Non-pigmented ciliary epithelial cell (primary cell): ENCODE results near the gene PDZRN4.
"Not testable (repeated sequence)": the region's sequence is repeated elsewhere in the genome, so short reads cannot be mapped to it uniquely, and the experiment has no call there.

Experiments used
- DNase-seq: peaks from one replicate; pipeline ENCODE4 v3.0.0-alpha.2; 2010; ENCODE audit warnings: low read depth

PDZRN4 gene

GRCh38 chr12:41217727-41218126 lies 29.6 kb downstream of the PDZRN4 start:
- DNase-seq: no peak

GRCh38 chr12:41220931-41221330 lies 32.8 kb downstream of the PDZRN4 start:
- no peak for DNase-seq

- DNase-seq: no peak
Observed at GRCh38 chr12:41221491-41221890, 33.4 kb downstream of the PDZRN4 start.

- DNase-seq: no peak
Observed at GRCh38 chr12:41223600-41223999, 35.5 kb downstream of the PDZRN4 start.

- no peak for DNase-seq
Observed at GRCh38 chr12:41224066-41224465, 35.9 kb downstream of the PDZRN4 start.

GRCh38 chr12:41225179-41225578 lies 37.1 kb downstream of the PDZRN4 start:
- DNase-seq: no peak

GRCh38 chr12:41228066-41228820 lies 40.1 kb downstream of the PDZRN4 start:
- DNase-seq: no peak

GRCh38 chr12:41230756-41231155 lies 42.6 kb downstream of the PDZRN4 start:
- DNase-seq: no peak

- DNase-seq: no peak
Observed at GRCh38 chr12:41234692-41235091, 46.6 kb downstream of the PDZRN4 start.

GRCh38 chr12:41242603-41243002 lies 54.5 kb downstream of the PDZRN4 start:
- DNase-seq: no peak

- no peak for DNase-seq
Observed at GRCh38 chr12:41248391-41248790, 60.3 kb downstream of the PDZRN4 start.

- no peak for DNase-seq
Observed at GRCh38 chr12:41250748-41251147, 62.6 kb downstream of the PDZRN4 start.

GRCh38 chr12:41254004-41254914 lies 66.1 kb downstream of the PDZRN4 start:
- no peak for DNase-seq

GRCh38 chr12:41263196-41263595 lies 75.1 kb downstream of the PDZRN4 start:
- DNase-seq: not testable (repeated sequence)

GRCh38 chr12:41264281-41264680 lies 76.2 kb downstream of the PDZRN4 start:
- no peak for DNase-seq

- no peak for DNase-seq
Observed at GRCh38 chr12:41269056-41269455, 80.9 kb downstream of the PDZRN4 start.

GRCh38 chr12:41271489-41271888 lies 83.4 kb downstream of the PDZRN4 start:
- no peak for DNase-seq

- DNase-seq: no peak
Observed at GRCh38 chr12:41274643-41275042, 86.5 kb downstream of the PDZRN4 start.

GRCh38 chr12:41277100-41277945 lies 89.2 kb downstream of the PDZRN4 start:
- DNase-seq: peak; percentile 8

- DNase-seq: no peak
Observed at GRCh38 chr12:41277946-41278267, 89.8 kb downstream of the PDZRN4 start.

- DNase-seq: not testable (repeated sequence)
Observed at GRCh38 chr12:41280341-41281095, 92.4 kb downstream of the PDZRN4 start.

GRCh38 chr12:41285470-41285869 lies 97.3 kb downstream of the PDZRN4 start:
- DNase-seq: not testable (repeated sequence)
